SK-N-SH treated with all-trans-retinoic acid at 6 μM for 48 hours (cell line): Measurements from ENCODE around the gene DCBLD1.

ENCODE experiments used
- CREB5 ChIP-seq: fragments of 250-450 bp; sonication (Bioruptor Pico); IDR thresholded peaks from 2 replicates; pipeline ENCODE4 v1.5.1; 2020; ENCODE audit warnings: low read depth, mild to moderate bottlenecking, moderate library complexity
- CSDC2 ChIP-seq: fragments of 250-450 bp; sonication (Bioruptor Pico); IDR thresholded peaks from 2 replicates; pipeline ENCODE4 v1.5.0; 2020; ENCODE audit warnings: mild to moderate bottlenecking, moderate library complexity
- OSR1 ChIP-seq: fragments of 250-450 bp; sonication (Bioruptor Pico); IDR thresholded peaks from 2 replicates; pipeline ENCODE4 v1.8.0; 2022; ENCODE audit warnings: moderate library complexity, mild to moderate bottlenecking, inconsistent platforms
- POU6F1 ChIP-seq: fragments of 250-450 bp; sonication (Bioruptor Pico); IDR thresholded peaks from 2 replicates; pipeline ENCODE4 v1.8.0; 2021; ENCODE audit warnings: low read depth, mild to moderate bottlenecking, moderate library complexity, borderline replicate concordance
- ZC3H10 ChIP-seq: fragments of 250-450 bp; sonication (Bioruptor Pico); IDR thresholded peaks from 2 replicates; pipeline ENCODE4 v1.5.1; 2021; ENCODE audit warnings: mild to moderate bottlenecking, moderate library complexity
- ZNF8 ChIP-seq: fragments of 450-650 bp; formaldehyde crosslinking; IDR thresholded peaks from 2 replicates; pipeline ENCODE4 v1.5.0; 2020; ENCODE audit warnings: mild to moderate bottlenecking, moderate library complexity

- TF ChIP-seq OSR1 (CRISPR knock-in tag) = no peak
- no peak for TF ChIP-seq ZC3H10
- TF ChIP-seq CSDC2 (CRISPR knock-in tag) = no peak
- no peak for TF ChIP-seq CREB5 (CRISPR knock-in tag)
- TF ChIP-seq ZNF8 (CRISPR knock-in tag) = no peak
- no peak for TF ChIP-seq POU6F1 (CRISPR knock-in tag)
Observed at GRCh38 chr6:117547688-117548621, 65.5 kb downstream of the DCBLD1 start.
